GM21576 (cell line): ENCODE measurements around the gene ZKSCAN3.
"Not testable (repeated sequence)": the region's sequence is repeated elsewhere in the genome, so short reads cannot be mapped to it uniquely, and the experiment has no call there.

Experiments used
- ATAC-seq: cut with Tn5 transposase; IDR thresholded peaks from one replicate; pipeline ENCODE4 v1.9.1; 2021; ENCODE audit warnings: mild to moderate bottlenecking, moderate library complexity; ENCODE audit not compliant: unreplicated experiment

ZKSCAN3 gene

DNA sequence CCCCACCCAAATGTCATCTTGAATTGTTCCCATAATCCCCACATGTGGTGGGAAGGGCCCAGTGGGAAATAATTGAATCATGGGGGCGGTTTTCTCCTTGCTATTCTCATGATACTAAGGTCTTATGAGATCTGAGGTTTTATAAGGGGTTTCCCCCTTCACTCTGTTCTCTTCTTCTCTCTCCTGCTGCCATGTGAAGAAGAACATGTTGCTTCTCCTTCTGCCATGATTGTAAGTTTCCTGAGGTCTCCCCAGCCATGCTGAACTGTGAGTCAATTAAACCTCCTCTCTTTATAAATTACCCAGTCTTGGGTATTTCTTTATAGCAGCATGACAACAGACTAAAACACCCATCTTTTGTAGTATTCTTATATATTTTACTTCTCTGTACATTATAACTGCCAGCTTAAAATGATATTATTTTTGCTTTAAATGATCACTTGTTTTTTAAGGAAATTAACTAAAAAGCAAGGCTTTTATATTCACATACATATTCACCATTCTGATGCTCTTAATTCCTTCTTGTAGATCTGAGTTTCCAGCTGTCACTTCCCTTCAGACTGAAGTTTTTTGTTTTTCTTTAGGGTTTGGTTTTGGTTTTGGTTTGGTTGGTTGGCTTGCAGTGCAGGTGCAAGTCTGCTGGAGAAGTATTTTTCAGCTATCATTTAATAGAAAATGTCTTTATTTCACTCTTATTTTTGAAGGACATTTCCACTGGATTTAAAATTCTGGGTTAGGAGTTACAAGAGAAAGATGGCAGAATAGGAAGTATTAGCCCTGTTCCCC lies 9.2 kb upstream of the ZKSCAN3 start:
- no peak for ATAC-seq

DNA sequence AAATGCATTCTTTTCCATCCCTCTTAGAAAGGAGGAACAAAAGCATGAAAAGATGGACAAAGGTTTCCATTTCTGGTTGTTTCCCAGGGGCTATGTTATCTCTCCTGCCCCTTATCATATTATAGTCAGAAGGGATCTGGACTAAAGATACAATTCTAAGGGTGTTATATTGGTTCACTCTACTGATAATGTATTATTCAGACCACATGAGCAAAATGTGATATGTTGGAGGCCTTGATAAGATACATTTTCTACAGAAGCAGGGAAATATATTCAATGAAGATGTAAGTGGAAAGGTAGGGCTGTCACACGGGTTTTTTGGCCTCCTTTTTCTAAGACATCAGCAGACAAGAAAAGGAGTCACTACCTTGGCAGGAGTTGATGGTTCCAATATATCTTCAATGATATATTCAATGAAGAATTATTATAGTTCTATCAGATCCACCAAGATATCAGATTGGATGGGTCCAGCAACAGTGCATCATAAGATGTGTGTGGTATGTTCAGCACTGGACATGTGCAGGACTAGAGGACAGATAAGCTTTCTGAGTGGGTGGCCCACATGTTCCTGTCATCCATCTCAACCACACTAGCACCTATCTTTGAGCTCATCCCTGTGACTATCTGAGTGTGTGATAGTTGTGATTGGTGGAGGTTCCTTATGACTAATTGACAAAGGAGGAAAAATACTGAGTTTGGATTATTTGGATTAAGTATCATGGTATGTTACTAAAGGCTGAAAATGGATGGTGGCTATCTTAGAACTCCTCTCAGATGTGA lies 5.7 kb upstream of the ZKSCAN3 start:
- ATAC-seq = no peak

DNA sequence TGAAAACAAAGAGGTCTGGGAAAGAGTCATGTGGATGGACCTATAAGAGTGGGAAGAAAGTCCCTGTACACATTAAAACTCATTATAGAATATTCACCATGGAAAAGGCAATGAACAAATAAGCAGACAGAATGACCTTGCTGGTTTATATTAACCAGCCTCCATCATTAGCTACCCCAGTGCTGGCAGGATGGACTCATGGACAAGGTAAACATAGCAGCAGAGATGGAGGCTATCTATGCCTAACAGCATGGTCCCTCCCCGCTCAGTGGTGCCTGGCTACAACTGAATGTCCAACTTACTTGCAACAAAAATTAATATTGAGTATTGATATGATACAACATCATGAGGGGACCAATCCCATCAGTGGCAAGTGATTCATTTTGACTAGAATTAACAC lies 4.5 kb upstream of the ZKSCAN3 start:
- no peak for ATAC-seq

DNA sequence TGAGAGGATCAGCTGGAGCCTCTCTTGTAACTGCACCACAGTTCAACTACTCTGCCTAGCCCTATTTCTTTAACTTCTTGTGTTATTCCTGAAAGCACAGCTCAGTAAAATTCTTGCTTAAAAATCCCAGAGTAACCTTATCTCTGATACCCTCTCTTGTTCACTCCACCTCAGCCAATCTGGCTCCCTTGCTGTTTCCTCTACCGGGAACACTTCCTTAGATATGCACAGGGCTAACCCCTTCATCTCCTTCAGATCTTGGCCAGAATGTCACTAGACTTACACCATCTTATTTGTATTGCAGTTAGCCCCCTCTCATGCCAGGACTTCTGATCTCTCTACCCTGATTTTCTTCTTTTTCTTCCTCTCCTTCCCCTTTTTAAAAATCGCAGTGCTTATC lies 2.6 kb upstream of the ZKSCAN3 start:
- no peak for ATAC-seq

DNA sequence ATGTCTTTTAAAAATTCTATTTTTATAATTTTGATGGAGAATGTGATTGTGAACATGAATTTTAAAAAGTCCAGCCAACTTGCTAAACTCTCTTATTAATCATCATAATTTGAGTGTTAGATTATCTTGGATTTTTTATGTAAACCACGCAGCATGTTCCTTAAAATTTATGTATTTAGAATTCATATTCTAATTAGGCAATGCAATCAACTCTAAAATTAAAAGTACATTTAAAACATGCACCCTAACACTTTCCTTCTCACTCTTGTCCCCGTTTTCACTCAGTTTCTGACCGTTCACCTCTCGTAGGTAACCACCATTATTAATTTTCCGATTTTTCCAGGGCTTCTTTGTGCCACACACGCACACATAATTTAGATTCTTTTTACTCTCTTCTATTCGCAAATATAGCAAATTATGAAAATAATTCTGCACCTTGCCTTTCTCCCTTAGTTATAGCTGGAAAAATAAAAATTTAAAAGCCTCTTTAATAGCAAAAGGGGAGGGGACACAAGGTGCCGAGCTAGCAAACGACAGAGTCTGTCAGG lies 329 bp upstream of the ZKSCAN3 start:
- ATAC-seq = peak; percentile 20

DNA sequence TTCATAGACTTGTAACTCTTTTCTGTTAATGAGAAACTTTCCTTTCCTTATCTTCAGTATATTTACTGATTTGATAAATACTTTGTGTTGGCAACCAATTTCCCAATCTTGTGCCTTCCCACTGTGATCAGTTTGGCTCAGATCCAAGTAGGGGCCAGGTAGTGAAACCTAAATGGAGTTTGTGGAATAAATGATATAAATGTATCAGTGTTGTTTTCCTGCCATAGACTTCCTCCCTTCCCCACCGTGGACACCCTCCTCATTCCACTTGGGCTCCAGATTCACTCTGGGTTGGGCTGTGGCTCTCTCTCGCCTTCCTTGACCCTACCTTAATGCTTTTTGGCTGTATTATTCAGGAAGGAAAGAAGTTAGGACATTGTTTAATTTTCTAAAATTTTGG lies 1.3 kb downstream of the ZKSCAN3 start:
- ATAC-seq = no peak

DNA sequence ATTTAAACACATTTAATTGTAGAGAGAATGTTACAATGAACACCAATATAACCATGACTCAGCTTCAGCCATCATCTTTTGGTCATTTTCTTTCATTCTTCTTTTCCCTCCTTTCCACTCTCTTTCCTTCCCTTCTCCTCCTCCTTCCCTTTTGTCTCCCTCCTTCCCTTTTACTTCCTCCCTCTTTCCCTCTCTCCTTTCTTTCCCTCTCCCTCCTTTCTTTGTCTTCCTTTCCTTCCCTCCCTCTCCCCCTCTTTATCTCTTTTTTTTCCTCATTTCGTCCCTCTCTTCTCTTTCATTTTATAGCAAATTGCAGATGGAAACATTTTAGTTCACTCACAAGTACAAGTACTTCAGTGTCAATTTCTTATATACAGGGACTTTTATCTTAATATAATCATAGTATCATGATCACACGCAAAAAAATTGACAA lies 1.8 kb downstream of the ZKSCAN3 start:
- no peak for ATAC-seq

DNA sequence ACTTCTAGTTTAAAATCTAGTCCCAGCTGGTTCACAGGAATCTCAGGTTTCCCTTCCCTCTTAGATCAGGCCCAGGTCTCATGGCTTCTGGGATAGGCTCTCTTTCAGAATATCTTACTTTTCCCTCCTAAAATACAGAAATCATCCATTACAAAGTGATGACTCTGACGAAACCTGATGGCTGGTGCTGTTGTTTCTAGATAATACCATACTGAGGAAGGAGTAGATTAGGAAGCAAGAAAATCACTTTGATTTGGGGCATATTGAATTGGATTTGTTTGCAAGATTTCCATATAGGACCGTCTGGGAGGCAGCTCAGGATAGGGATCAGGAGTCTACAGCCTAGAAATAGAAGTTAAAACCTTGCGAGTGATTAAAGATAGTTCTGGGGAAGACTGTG lies 3.6 kb downstream of the ZKSCAN3 start:
- ATAC-seq = no peak

DNA sequence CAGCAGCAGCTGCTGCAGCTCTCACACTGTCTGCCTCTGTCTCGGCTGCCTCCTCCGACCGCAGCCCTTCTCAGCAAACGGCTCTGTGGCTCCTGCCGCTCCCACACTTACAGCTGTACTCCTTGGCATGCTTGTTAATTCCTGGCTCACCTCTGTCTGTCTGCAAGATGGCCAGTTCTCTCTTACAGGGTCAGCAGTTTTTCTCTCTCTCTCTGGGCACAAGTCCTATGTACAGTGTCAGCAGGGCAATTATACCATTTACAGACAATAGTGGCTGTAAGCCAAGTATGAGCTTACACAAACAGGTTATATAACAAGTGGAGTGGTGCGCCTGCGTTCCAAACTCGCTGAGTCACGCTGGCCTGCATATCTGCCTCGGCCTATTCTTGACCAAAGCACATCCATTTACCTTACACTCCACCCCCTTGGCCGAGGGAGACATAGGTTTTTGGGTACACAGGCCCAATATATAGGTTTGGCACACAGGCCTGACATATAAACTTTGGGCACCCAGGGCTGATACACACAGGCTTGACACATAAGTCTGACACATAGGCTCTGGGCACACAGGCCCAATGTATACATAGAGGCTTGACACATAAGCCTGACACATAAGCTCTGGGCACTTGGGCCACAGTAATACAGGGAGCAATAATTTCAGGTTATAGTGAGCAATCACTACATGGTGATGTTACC lies 4.4 kb downstream of the ZKSCAN3 start:
- no peak for ATAC-seq

DNA sequence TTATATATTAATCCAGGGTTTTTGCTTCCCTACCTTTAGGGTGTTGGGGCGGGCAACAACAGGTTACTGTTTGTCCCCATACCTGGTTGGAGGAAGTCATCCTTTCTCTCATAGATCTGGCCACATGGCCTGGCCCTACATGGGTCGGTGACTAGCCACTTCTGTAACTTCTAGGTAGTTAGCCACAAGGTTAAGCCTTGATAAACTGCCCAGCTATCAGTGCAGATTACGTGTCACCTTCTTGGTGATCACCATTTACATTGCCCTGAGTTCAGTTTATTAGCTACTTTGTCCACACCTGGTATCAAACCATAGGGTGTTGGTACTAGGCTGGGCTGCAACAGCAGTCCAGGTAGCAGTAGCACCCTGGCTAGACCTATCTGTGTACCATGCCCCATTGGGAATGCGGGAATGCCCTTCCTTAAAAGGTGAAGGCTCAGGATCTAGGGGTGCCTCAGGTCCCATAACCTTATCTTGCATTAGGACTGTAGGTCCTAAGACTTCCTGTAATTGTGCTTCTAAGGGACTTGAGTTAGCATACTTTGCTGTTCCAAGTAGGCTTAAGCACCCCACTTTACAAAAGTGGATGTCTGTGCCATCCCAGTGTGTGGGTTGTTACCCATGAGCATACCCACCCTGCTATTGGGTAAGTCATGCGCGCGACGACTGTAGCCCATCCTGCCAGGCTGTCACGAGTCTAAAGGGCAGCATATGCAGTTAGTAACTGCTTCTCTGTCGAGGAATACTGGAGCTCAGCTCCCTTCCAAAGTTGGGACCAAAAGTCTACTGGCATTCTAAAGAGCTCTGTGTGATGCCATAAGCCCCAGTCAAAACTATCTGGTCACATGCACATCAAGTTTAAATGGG lies 5.2 kb downstream of the ZKSCAN3 start:
- ATAC-seq = no peak

DNA sequence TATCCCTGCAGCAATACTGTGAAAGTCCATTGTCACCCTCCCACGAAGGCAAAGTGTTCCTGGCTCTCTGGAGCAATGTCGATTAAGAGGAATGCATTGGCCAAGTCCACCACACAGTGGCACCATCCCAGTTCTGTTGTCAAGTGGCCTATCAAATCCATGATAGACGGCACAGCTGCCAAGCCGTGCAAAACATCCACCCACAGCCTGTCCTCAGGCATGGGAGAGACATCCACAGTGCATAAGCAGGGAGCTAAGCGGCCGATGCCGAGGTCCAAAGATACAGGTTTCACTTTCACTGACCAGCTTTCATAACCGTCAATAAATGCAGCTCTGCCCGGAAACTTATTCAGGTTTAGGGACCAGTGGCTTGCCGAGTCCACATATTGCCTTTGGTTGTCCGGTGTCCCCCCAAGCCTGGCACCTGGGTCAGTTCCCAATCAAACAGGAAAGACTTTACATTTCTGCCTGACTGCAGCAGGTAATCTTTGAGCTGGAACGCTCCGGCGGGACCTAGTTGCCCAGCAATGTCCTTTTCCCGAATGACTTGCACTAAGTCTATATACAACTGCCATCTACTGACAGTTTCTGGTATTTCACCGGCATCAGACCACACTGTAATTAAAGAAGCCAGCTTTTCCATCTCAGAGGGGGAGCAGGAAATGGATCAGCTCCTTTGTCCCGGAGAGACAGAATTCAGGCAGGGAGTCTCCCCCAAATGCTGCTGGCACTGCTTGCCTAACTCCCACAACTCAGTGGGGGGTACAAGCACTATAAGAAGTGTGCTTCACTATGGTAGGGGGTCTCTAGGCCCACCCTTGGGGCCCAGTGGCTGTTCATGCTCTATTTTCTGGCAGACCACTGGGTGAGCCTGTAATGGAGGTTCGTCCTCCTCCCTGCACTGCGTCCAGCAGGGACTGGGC lies 6.3 kb downstream of the ZKSCAN3 start:
- ATAC-seq = peak; percentile 86

DNA sequence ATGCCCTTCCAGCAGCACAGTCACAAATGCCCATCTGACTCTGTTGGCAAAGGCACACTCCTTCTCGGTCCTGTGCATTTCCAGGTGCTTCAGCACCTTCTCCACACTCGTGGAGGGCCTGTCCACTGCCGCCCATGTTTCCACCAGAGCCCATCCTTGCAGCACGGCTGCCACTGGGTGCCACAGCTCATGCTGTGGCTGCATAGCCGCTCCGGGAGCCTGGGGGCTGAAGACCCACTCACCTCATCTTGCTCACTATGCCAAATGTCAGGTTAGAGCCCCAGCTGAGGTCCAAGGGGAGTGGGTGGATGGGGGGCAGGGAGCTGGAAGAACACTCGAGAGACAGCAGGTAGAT lies 6.9 kb downstream of the ZKSCAN3 start:
- ATAC-seq = no peak

DNA sequence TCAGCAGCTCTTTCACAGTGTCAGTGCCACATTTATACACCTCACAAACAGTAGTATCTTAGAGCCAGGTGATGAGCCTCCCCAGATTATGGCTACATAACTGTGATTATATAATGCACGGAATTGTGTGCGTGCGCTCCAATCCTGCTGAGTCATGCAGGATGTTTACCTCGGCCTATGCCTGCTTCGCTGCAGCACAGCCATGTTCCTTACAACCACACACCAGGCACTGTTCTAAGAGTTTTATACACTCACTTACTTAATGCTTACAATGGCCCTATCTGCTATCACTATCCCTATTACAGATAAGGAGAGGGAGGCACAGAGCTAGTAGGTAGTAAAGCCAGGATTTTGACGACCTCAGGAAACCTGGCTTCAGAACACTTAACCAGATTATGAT lies 7.3 kb downstream of the ZKSCAN3 start:
- no peak for ATAC-seq

DNA sequence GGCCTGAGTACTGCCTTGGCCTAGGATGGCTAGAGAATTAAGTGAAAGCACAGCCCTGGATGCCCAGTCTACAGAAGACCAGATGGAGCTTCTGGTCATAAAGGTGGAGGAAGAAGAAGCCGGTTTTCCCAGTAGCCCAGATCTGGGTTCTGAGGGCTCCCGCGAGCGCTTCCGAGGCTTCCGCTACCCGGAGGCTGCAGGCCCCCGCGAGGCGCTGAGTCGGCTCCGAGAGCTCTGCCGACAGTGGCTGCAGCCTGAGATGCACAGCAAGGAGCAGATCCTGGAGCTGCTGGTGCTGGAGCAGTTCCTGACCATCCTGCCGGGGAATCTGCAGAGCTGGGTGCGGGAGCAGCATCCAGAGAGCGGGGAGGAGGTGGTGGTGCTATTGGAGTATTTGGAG lies 9.8 kb downstream of the ZKSCAN3 start:
- not testable (repeated sequence) for ATAC-seq

DNA sequence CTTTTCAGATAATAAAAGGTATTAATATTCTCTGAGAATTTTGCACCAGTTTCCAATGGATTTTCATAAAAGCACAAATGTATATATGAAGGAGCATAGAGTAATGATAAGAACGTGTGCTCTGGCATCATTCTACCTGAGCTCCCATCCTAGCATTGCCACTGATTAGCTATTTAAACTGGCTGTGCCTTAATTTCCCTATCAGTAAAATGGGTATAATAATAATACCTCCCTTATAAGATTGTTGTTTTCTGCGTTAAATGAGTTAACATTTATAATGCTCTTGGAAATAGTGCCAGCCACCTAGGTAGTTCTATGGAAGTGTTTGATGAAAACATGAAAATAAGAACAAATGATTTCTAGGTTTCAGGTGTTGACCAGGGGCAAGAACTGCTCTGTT lies 11.2 kb downstream of the ZKSCAN3 start:
- no peak for ATAC-seq

DNA sequence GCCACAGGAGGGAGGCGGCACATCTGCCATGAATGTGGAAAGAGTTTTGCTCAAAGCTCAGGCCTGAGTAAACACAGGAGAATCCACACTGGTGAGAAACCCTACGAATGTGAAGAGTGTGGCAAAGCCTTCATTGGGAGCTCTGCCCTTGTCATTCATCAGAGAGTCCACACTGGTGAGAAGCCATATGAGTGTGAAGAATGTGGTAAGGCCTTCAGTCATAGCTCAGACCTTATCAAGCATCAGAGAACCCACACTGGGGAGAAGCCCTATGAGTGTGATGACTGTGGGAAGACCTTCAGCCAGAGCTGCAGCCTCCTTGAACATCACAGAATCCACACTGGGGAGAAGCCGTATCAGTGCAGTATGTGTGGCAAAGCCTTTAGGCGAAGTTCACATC lies 15.8 kb downstream of the ZKSCAN3 start:
- not testable (repeated sequence) for ATAC-seq

DNA sequence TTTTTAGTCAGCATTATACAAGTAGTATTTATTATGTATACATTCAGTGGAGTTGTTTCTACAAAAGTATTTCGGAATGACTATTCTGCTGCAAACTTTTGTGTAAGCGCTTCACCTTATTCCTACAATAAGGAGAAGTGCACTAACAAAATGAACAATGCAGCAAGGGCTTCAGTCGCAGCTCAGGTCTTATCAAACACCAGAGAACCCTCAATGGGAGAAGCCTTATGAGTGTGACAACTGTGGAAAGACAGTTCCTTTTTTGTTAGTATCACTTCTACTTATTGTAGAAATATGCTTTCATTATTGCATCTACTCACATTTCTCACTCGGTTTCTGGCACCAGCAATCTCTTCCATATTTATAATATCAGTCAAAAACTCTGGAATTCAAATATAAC lies 18.8 kb downstream of the ZKSCAN3 start:
- peak; percentile 77 for ATAC-seq

DNA sequence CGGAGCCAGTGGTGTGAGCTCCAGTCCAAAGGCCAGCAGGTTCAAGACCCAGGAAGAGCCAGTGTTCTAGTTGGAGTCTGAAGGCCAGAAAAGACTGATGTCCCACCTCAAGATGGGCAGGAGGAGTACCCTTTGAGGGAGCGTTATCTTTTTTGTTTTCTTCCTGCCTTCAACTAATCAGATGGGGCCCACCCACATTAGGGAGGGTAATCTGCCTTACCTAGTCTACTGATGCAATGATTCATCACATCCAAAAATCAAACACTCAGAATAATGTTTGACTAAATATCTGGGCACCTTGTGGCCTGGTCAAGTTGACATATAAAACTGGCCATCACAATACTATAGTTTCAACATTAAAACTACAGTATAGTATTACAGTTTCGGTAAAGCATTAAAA lies 19.7 kb downstream of the ZKSCAN3 start:
- no peak for ATAC-seq

DNA sequence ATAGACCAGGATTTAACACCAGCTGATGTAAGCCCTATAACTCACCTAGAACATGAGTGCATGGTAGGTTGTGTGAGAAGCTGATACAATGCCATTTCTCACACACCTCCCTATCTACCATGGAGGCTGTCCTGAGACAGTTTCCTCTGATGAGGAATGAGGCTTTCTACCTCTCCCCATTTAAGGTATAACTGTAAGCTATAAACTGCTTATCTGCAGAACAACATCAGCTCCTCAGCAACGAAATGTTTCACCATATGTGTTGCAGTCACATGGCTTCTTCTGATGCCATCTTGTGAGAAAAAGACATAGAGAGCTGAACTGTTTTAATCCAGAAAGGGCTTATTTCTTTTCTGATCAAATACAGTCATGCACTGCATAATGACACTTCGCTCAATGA lies 20.7 kb downstream of the ZKSCAN3 start:
- ATAC-seq = no peak

DNA sequence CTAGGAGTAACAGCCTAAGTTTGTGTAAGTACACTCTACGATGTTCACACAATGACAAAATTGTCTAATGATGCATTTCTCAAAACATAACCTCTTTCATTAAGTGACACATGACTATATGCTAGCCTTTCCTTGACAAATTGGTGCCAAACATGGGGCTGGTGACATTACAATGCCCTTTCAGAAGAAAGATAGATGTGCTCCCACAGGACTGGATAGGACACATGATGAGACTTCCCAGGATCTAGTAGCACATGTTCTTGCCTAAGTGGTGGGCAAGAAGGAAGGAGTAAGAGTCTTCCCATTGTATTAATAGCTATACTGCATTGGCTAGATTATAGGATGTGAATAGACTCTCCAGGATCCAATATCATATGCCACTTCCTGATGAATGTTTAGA lies 21.5 kb downstream of the ZKSCAN3 start:
- ATAC-seq = no peak
